K562 (cell line): Measurements from ENCODE around the gene DAD1. TPM values are rescaled to one million over a fixed set of nuclear protein-coding genes. Genes with fewer than 3 reads are reported as not detected.

Source experiments
- ATF6 ChIP-seq: sonication (generic); formaldehyde crosslinking; IDR thresholded peaks from 2 replicates; pipeline ENCODE4 v1.4.0; 2020; ENCODE audit warnings: mild to moderate bottlenecking, missing genetic modification reagents
- CCAR2 ChIP-seq: fragments of 200-400 bp; formaldehyde crosslinking; IDR thresholded peaks from 2 replicates; pipeline ENCODE4 v1.6.1; 2017; ENCODE audit warnings: mild to moderate bottlenecking, low read depth, low read length
- FOXK2 ChIP-seq, 2 experiments: fragments of 450-650 bp; IDR thresholded peaks in 1 of 2; conservative IDR thresholded peaks in 1 of 2; 2 replicates each; pipeline ENCODE4 v1.6.1; 2016; ENCODE audit warnings: low read depth in 2 of 2, mild to moderate bottlenecking in 1 of 2
- MYC ChIP-seq, 2 experiments: fragments of 250-450 bp in 1 of 2; sonication (Bioruptor Pico) in 1 of 2; IDR thresholded peaks; 2 replicates each; pipeline versions ENCODE4 v1.5.1 to v1.6.1; 2012 to 2021; ENCODE audit warnings: low read depth in 2 of 2, borderline replicate concordance in 1 of 2, improper control_type of control experiment in 1 of 2, low read length in 1 of 2, mild to moderate bottlenecking in 1 of 2, moderate library complexity in 1 of 2
- NCOA4 ChIP-seq: fragments of 450-650 bp; IDR thresholded peaks from 2 replicates; pipeline ENCODE4 v1.6.1; 2018; ENCODE audit warnings: mild to moderate bottlenecking; ENCODE audit not compliant: partially characterized antibody
- RBM25 ChIP-seq: fragments of 200-400 bp; formaldehyde crosslinking; IDR thresholded peaks from 2 replicates; pipeline ENCODE4 v1.6.1; 2018; ENCODE audit warnings: low read length, low read depth, moderate library complexity; ENCODE audit not compliant: severe bottlenecking
- TCF3 ChIP-seq: sonication (generic); formaldehyde crosslinking; IDR thresholded peaks from 2 replicates; pipeline ENCODE4 v1.4.0; 2020; ENCODE audit warnings: mild to moderate bottlenecking, missing genetic modification reagents
- ZC3H8 ChIP-seq: fragments of 450-650 bp; IDR thresholded peaks from 2 replicates; pipeline ENCODE4 v1.6.1; 2017
- ZNF24 ChIP-seq: fragments of 450-650 bp; IDR thresholded peaks from 2 replicates; pipeline ENCODE4 v1.6.1; 2016
- ZNF318 ChIP-seq, 2 experiments: fragments of 450-650 bp; IDR thresholded peaks; 2 replicates each; pipeline ENCODE4 v1.6.1; 2016; ENCODE audit warnings: mild to moderate bottlenecking in 2 of 2, borderline replicate concordance in 1 of 2, low read depth in 1 of 2, moderate library complexity in 1 of 2
- ZNF384 ChIP-seq: IDR thresholded peaks from 2 replicates; pipeline ENCODE4 v1.6.1; 2012; ENCODE audit warnings: low read depth, low read length, improper control_type of control experiment
- ZNF77 ChIP-seq: fragments of 250-450 bp; sonication (Bioruptor Pico); IDR thresholded peaks from 2 replicates; pipeline ENCODE4 v1.5.0; 2020
- polyA plus RNA-seq, 8 experiments: library from polyadenylated mRNA; depleted of rRNA in 4 of 8; stranded (reverse) in 5 of 8; unstranded in 3 of 8; fragments of >200 nt; fragmentation: Nextera tagmentation in 2 of 8; fragmentation: Illumina TruSeq in 1 of 8; extraction: Ambion mirVana in 2 of 8; extraction: Trizol in 1 of 8; gene quantifications; 2 replicates each; pipeline versions ENCODE4 v1.2.1 to v1.2.3, GENCODE V29; 2011 to 2014; ENCODE audit warnings: inconsistent platforms in 1 of 8, missing spikeins in 1 of 8
- total RNA-seq, 7 experiments: library from RNA; depleted of rRNA in 6 of 7; stranded (reverse); fragments of >200 nt in 6 of 7; fragmentation: Illumina TruSeq in 2 of 7; extraction: Trizol in 2 of 7; gene quantifications; 2 replicates each; pipeline versions ENCODE4 v1.2.1 to v1.2.3, GENCODE V29; 2011 to 2021; ENCODE audit warnings: low replicate concordance in 1 of 7
- TF ChIP-seq, protein P1 (sequence below): sonication (generic); formaldehyde crosslinking; IDR thresholded peaks from 2 replicates; pipeline ENCODE4 v1.8.0; 2022; ENCODE audit warnings: mild to moderate bottlenecking, missing genetic modification reagents

The DAD1 gene
- total and polyA plus RNA-seq, 9 of the 15 experiments (the other 6 are each of a cell fraction or from before 2014, with no cell fraction given), result 104 to 617 (median 222) TPM

GRCh38 chr14:22556990-22557623 is 31.9 kb downstream of the DAD1 start (continued):
- TF ChIP-seq MYC (IDR thresholded peaks at IDR 0.05; ENCODE audit: low read depth, low read length) (peak; percentile 36; the same call in 1 of the 2 replicates), MYC (CRISPR knock-in tag; IDR thresholded peaks at IDR 0.05; ENCODE audit: borderline replicate concordance, low read depth) (no peak), FOXK2 (conservative IDR thresholded peaks at IDR 0.05 in 1 of 2, IDR thresholded peaks at IDR 0.05 in 1 of 2; ENCODE audit: low read depth in 2 of 2) (no peak), CCAR2 (no peak), NCOA4 (no peak), ZNF318 (IDR thresholded peaks at IDR 0.05; ENCODE audit: borderline replicate concordance in 1 of 2, low read depth in 1 of 2) (no peak), ZNF384 (no peak), ZC3H8 (no peak), ZNF24 (no peak), RBM25 (no peak), TCF3 (CRISPR knock-in tag) (no peak), ZNF77 (CRISPR knock-in tag) (no peak), ATF6 (CRISPR knock-in tag) (no peak)
- TF ChIP-seq, protein P1, sequence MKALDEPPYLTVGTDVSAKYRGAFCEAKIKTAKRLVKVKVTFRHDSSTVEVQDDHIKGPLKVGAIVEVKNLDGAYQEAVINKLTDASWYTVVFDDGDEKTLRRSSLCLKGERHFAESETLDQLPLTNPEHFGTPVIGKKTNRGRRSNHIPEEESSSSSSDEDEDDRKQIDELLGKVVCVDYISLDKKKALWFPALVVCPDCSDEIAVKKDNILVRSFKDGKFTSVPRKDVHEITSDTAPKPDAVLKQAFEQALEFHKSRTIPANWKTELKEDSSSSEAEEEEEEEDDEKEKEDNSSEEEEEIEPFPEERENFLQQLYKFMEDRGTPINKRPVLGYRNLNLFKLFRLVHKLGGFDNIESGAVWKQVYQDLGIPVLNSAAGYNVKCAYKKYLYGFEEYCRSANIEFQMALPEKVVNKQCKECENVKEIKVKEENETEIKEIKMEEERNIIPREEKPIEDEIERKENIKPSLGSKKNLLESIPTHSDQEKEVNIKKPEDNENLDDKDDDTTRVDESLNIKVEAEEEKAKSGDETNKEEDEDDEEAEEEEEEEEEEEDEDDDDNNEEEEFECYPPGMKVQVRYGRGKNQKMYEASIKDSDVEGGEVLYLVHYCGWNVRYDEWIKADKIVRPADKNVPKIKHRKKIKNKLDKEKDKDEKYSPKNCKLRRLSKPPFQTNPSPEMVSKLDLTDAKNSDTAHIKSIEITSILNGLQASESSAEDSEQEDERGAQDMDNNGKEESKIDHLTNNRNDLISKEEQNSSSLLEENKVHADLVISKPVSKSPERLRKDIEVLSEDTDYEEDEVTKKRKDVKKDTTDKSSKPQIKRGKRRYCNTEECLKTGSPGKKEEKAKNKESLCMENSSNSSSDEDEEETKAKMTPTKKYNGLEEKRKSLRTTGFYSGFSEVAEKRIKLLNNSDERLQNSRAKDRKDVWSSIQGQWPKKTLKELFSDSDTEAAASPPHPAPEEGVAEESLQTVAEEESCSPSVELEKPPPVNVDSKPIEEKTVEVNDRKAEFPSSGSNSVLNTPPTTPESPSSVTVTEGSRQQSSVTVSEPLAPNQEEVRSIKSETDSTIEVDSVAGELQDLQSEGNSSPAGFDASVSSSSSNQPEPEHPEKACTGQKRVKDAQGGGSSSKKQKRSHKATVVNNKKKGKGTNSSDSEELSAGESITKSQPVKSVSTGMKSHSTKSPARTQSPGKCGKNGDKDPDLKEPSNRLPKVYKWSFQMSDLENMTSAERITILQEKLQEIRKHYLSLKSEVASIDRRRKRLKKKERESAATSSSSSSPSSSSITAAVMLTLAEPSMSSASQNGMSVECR (CRISPR knock-in tag), result no peak
